GM21576 (cell line): ENCODE data around the gene TXLNB.
A peak's percentile ranks its signal among the peaks of the same experiment; 100 is the strongest.

Experiments
- ATAC-seq: cut with Tn5 transposase; IDR thresholded peaks from one replicate; pipeline ENCODE4 v1.9.1; 2021; ENCODE audit warnings: mild to moderate bottlenecking, moderate library complexity; ENCODE audit not compliant: unreplicated experiment

The TXLNB gene

GRCh38 chr6:139275279-139276055, 16.3 kb downstream of the TXLNB start:
- ATAC-seq = no peak

- peak; percentile 91 for ATAC-seq
Measured at GRCh38 chr6:139271056-139271455, 20.7 kb downstream of the TXLNB start.

GRCh38 chr6:139270249-139270648, 21.5 kb downstream of the TXLNB start:
- no peak for ATAC-seq

- no peak for ATAC-seq
Measured at GRCh38 chr6:139265512-139266190, 26.1 kb downstream of the TXLNB start.

GRCh38 chr6:139262519-139263300, 29.1 kb downstream of the TXLNB start:
- ATAC-seq = peak; percentile 96

- no peak for ATAC-seq
Measured at GRCh38 chr6:139257821-139258398, 33.9 kb downstream of the TXLNB start.

- no peak for ATAC-seq
Measured at GRCh38 chr6:139257291-139257690, 34.5 kb downstream of the TXLNB start.

- no peak for ATAC-seq
Measured at GRCh38 chr6:139256087-139256486, 35.7 kb downstream of the TXLNB start.

GRCh38 chr6:139254196-139254595, 37.6 kb downstream of the TXLNB start:
- ATAC-seq = no peak

GRCh38 chr6:139253656-139254055, 38.1 kb downstream of the TXLNB start:
- ATAC-seq = no peak

- ATAC-seq = no peak
Measured at GRCh38 chr6:139251691-139252390, 40.0 kb downstream of the TXLNB start.

- ATAC-seq = peak; percentile 30
Measured at GRCh38 chr6:139251045-139251690, 40.6 kb downstream of the TXLNB start.

- peak; percentile 94 for ATAC-seq
Measured at GRCh38 chr6:139250296-139251044, 41.3 kb downstream of the TXLNB start.

- no peak for ATAC-seq
Measured at GRCh38 chr6:139249395-139249794, 42.4 kb downstream of the TXLNB start.

GRCh38 chr6:139248911-139249310, 42.9 kb downstream of the TXLNB start:
- ATAC-seq = no peak

- ATAC-seq = no peak
Measured at GRCh38 chr6:139247618-139248017, 44.2 kb downstream of the TXLNB start.

GRCh38 chr6:139243536-139243935, 48.3 kb downstream of the TXLNB start:
- no peak for ATAC-seq

GRCh38 chr6:139242457-139243240, 49.1 kb downstream of the TXLNB start:
- no peak for ATAC-seq
